ENCODE data around the gene U2AF1L4. TPM values are rescaled to one million over a fixed set of nuclear protein-coding genes. Genes with fewer than 3 reads are reported as not detected.

U2AF1L4 gene
- total RNA-seq, 4 donors from 2014 or later: 14.8 to 30.5 (median 19.7) TPM

DNA sequence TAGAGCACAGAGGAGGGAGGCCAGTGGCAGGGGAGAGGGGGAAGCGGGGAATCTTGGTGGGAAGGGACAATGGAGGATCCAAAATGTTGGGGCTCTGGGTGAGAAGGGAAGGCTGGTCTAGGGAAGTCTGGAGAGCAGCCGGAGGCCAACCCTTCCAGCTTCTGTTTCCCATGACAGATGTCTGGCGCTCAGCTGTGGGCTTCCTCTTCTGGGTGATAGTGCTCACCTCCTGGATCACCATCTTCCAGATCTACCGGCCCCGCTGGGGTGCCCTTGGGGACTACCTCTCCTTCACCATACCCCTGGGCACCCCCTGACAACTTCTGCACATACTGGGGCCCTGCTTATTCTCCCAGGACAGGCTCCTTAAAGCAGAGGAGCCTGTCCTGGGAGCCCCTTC is 1.3 kb upstream of the U2AF1L4 start:
- TF ChIP-seq, protein P1, sequence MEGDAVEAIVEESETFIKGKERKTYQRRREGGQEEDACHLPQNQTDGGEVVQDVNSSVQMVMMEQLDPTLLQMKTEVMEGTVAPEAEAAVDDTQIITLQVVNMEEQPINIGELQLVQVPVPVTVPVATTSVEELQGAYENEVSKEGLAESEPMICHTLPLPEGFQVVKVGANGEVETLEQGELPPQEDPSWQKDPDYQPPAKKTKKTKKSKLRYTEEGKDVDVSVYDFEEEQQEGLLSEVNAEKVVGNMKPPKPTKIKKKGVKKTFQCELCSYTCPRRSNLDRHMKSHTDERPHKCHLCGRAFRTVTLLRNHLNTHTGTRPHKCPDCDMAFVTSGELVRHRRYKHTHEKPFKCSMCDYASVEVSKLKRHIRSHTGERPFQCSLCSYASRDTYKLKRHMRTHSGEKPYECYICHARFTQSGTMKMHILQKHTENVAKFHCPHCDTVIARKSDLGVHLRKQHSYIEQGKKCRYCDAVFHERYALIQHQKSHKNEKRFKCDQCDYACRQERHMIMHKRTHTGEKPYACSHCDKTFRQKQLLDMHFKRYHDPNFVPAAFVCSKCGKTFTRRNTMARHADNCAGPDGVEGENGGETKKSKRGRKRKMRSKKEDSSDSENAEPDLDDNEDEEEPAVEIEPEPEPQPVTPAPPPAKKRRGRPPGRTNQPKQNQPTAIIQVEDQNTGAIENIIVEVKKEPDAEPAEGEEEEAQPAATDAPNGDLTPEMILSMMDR (IDR thresholded peaks at IDR 0.05; ENCODE audit: low read depth): no peak

DNA sequence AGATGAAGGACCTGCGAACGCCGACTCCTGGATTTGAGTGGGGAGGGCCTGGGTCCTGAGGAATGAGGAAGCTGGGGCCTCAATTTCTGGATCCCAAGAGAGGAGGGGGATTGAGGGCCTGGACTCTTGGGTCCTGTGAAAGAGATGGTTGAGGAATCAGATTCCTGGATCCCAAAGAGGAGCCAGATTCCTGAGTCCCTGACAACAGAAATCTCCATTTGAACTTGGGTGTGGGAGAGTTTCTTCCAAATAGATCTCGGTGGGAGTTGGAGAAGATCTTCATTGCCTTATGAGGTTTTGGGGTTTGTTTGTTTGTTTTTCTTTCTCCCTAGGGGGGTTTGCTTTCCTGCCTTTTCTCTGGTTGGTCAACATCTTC is 857 bp upstream of the U2AF1L4 start:
- TF ChIP-seq, protein P1 (IDR thresholded peaks at IDR 0.05; ENCODE audit: low read depth): no peak

DNA sequence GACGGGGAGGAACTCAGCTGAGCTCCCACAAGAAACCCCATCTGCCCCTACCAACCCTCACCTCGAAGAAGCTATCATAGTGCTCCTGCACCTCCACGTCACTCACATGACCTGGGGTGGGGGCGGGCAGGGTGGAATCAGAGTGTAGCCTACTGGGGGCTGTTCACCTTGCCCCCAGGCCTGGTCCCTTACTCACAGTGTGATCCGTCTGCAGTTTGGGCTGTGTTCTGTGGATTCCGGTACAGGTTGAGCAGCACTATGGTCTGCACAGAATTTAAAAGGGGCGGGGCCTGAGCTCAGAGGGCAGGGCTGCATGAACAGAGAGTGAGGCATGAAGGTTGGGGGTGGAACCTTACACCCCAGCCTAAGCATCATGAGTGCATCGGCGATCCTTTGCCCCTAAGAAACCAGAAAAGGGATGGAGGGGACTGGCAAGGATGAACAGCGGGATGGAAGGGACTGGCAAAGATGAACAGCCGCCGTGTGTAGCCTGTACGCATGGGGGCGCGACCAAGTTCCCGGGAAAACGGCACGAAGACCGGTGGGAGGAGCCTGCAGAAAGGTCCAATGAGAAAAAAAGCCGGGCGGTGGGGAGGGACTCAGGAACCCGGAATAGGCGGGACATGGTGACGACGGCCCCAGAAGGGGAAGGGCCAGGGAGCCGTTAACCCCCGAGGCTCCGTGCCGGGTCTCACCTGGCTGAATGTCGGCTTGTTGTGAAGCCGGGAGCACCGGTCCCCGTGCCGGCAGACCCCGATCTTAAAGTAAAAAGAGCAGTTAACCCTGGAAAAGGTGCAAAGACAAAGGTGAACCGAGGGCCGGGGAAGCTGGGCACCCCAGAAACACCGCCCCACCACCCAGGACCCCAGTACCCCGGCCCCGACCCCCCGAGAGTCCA is 539 bp downstream of the U2AF1L4 start:
- TF ChIP-seq, protein P1 (IDR thresholded peaks at IDR 0.05; ENCODE audit: low read depth): no peak

DNA sequence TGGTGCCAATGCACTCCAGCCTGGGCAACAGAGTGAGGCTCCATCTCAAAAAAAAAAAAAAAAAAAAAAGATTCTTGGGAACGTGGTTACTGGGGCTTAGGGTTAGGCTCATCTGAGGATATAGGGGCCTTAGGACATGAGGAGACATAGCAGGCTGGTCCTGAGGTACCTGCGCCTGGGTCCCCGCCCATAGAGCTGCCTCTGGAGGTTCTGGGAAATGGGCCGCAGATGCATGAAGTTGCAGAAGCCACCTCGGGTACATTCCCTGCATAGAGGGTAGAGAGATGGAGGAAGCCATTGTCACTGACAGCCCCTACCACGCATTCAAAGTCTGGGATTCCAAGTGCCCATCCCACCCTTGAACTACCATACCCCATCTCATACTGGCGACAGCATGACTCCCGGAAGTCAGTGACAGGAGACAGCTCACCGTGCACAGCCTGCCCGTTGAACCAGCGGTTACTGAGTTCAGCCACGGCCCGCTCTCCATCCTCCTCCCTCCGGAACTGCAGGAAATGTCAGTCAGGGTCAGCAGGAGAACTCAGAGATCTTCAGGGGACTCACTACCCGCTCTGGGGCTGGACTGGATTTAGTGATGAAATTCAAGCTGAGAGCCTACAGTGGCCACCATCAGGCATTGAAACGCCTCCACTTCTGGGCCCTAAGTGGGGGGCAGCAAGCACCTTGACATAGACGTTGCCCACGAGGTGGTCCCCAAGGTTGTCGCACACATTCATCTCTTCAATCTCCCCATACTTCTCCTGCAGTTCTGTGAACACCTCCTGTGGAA is 1.4 kb downstream of the U2AF1L4 start:
- TF ChIP-seq, protein P1 (IDR thresholded peaks at IDR 0.05; ENCODE audit: low read depth): no peak

DNA sequence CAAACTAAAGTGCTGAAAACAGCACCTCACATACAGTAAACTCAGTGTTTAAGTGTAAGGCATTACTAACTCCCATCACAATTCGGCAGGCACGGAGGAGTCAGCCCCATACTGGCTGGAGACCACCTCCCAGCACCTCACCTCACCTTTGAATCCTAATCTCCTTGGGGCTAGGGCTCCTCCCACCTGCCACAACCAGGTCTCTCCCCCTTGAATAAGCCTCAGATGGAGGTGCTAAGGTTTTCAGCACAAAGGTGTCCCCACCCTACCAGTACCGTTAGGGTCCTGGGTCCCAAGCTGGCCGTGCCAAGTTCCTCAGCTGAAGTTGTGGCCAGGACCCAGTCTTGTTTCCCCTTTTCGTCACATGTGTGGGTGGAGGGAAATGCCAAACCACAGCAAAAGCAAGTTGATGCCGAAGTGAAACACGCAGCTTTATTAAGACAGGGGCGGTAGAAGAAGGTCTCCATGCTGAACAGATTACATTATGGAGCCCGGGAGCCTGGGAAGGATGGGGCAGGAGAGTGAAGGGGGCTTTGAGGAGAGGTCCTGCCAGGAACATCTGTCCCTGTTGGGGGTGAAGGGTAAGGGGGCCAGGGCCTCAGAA is 3.0 kb downstream of the U2AF1L4 start, which contains the start of gene IGFLR1:
Gene IGFLR1 (minus strand): TSS at position 332 of the 604 bp plus-strand sequence. CDS start 1,272 bp downstream, outside the sequence.
- TF ChIP-seq, protein P1 (IDR thresholded peaks at IDR 0.05; ENCODE audit: low read depth): no peak

DNA sequence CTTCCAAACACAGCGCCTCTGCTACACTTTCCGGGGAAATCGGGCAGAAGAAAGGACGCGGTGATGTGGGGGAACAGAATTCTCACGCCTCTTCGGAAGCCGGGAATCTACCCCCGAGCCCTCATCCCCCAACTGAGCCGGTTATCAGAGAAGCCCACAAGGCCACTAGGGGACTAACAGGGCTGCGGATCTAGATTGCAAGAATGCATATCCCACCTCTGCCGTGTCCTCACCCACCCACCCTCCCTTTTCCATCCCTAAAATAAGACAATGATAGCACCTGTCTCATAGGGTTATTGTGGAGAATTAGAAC is 4.1 kb downstream of the U2AF1L4 start:
- TF ChIP-seq, protein P1 (IDR thresholded peaks at IDR 0.05; ENCODE audit: low read depth): no peak
